SJCRH30 (cell line): ENCODE results near the gene GID8. TPM values are rescaled to one million over a fixed set of nuclear protein-coding genes. Genes with fewer than 3 reads are reported as not detected.
A peak's percentile ranks its signal among the peaks of the same experiment; 100 is the strongest.

Source experiments
- DNase-seq, 2 experiments: peaks; one replicate each; pipeline ENCODE4 v3.0.0-alpha.2; 2015 to 2020
- H3K27ac ChIP-seq: fragments of 250-450 bp; sonication (Bioruptor Pico); 2 replicates; pipeline ENCODE4 v1.5.1; 2020; ENCODE audit warnings: mild to moderate bottlenecking, moderate library complexity
- H3K27me3 ChIP-seq: fragments of 250-450 bp; sonication (Bioruptor Pico); 2 replicates; pipeline ENCODE4 v1.5.1; 2020; ENCODE audit warnings: mild to moderate bottlenecking, moderate library complexity
- H3K36me3 ChIP-seq: fragments of 250-450 bp; sonication (Bioruptor Pico); 2 replicates; pipeline ENCODE4 v1.5.1; 2020; ENCODE audit warnings: mild to moderate bottlenecking, moderate library complexity
- H3K4me1 ChIP-seq: fragments of 250-450 bp; sonication (Bioruptor Pico); 2 replicates; pipeline ENCODE4 v1.5.1; 2020; ENCODE audit warnings: mild to moderate bottlenecking, moderate library complexity
- H3K4me3 ChIP-seq: fragments of 250-450 bp; sonication (Bioruptor Pico); 2 replicates; pipeline ENCODE4 v1.5.1; 2020; ENCODE audit warnings: mild to moderate bottlenecking, moderate library complexity
- H3K9me3 ChIP-seq: fragments of 250-450 bp; sonication (Bioruptor Pico); replicated peaks from 2 replicates; pipeline ENCODE4 v1.5.1; 2020; ENCODE audit warnings: mild to moderate bottlenecking, moderate library complexity
- total RNA-seq: library from RNA; depleted of rRNA; stranded (reverse); fragments of >200 nt; shearing (Covaris generic); gene quantifications from 2 replicates; pipeline ENCODE4 v1.2.3, GENCODE V29; 2014

Gene GID8
- total RNA-seq, 1 experiment from 2014 or later: 109 TPM

GRCh38 chr20:62969179-62969760, 31.3 kb downstream of the GID8 start:
- no peaks in the 10 kb centered on the region for H3K9me3 ChIP-seq
- DNase-seq: no peak
- H3K36me3 ChIP-seq: no peaks in the 10 kb centered on the region
- H3K27me3 ChIP-seq: peaks cover 53% of the 10 kb centered on the region
- no peak overlapping the region for H3K4me3 ChIP-seq
- H3K27ac ChIP-seq: no peak overlapping the region
- H3K4me1 ChIP-seq: peaks cover 9% of the 10 kb centered on the region; the same call in 1 of the 2 replicates

DNA sequence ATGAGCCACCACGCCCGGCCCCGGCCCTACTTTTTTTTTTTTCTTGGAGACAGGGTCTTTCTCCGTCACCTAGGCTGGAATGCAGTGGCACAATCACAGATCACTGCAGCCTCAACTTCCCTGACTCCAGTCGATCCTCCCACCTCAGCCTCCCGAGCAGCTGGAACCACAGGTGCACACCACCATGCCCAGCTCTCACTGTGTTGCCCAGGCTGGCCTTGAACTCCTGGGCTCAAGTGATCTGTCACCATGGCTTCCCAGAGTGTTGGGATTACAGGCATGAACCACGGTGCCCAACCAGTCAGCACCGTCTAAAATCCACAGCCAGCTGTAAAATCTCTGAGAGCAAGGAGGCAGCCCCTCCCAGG, 32.0 kb downstream of the GID8 start:
- no peaks in the 10 kb centered on the region for H3K9me3 ChIP-seq
- H3K4me3 ChIP-seq: no peak overlapping the region
- H3K36me3 ChIP-seq: no peaks in the 10 kb centered on the region
- peaks cover 8% of the 10 kb centered on the region; the same call in 1 of the 2 replicates for H3K4me1 ChIP-seq
- H3K27me3 ChIP-seq: peaks cover 60% of the 10 kb centered on the region
- H3K27ac ChIP-seq: no peak overlapping the region
- DNase-seq: no peak

- no peak overlapping the region for H3K27ac ChIP-seq
- peaks cover 57% of the 10 kb centered on the region for H3K27me3 ChIP-seq
- H3K4me1 ChIP-seq: peaks cover 2% of the 10 kb centered on the region; the same call in 1 of the 2 replicates
- DNase-seq: no peak
- H3K4me3 ChIP-seq: no peak overlapping the region
- H3K36me3 ChIP-seq: no peaks in the 10 kb centered on the region
- no peaks in the 10 kb centered on the region for H3K9me3 ChIP-seq
These were observed 32.6 kb downstream of the GID8 start for GRCh38 chr20:62970307-62971210.

DNA sequence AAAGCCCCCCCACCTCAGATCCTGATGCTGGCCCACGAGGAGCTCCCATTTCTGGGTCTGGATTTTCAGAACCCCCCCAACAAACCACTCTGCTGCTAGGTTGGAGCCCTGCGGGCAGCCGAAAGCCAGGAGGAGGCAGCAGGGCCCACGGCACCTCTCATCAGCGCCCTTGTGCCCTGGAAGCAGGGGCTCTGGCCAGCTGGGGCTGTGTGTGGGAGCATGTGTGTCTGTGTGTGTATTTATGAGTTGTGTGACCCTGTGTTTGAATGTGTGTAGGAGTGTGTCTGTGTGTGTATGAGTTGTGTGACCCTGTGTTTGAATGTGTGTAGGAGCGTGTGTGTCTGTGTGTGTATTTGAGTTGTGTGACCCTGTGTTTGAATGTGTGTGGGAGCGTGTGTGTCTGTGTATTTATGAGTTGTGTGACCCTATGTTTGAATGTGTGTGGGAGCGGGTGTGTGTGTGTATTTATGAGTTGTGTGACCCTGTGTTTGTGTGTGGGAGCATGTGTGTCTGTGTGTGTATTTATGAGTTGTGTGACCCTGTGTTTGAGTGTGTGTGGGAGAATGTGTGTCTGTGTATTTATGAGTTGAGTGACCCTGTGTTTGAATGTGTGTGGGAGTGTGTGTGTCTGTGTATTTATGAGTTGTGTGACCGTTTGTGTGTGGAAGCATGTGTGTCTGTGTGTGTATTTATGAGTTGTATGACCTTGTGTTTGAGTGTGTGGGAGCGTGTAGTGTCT, 33.4 kb downstream of the GID8 start:
- no peaks in the 10 kb centered on the region for H3K36me3 ChIP-seq
- H3K4me1 ChIP-seq: no peaks in the 10 kb centered on the region
- H3K27me3 ChIP-seq: peaks cover 57% of the 10 kb centered on the region
- H3K9me3 ChIP-seq: no peaks in the 10 kb centered on the region
- DNase-seq: no peak
- no peak overlapping the region for H3K27ac ChIP-seq
- no peak overlapping the region for H3K4me3 ChIP-seq

DNA sequence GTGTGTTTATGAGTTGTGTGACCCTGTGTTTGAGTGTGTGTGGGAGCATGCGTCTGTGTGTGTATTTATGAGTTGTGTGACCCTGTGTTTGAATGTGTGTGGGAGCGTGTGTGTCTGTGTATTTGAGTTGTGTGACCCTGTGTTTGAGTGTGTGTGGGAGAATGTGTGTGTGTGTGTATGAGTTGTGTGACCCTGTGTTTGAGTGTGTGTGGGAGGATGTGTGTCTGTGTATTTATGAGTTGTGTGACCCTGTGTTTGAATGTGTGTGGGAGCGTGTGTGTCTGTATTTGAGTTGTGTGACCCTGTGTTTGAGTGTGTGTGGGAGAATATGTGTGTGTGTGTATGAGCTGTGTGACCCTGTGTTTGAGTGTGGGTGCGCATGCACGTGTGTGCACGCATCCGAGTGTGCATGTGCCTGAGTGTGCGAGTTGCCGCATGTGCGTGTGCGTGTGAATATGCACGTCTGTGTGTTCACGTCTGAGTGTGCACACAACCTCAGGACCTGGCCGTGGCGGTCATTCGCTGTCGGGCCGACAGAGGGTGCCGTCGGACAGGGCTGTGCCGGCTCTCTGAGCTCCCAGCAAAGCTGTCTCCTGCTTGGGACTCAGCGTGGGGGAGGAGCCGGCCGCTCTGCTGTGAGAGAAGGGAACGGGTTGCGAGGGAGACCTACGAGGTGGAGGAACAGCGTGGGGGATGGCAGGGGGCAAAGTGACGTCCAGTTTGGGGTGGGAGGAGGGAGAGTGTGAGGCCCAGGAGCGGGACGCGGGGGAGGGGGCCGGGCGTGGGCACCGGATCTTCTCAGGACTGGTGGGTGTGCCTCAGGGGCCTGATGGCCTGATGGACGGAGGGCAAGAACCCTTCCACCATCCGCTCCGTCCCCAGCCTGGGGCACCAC, 34.2 kb downstream of the GID8 start:
- no peak overlapping the region for H3K4me3 ChIP-seq
- peak; percentile 96 for DNase-seq
- peaks cover 55% of the 10 kb centered on the region for H3K27me3 ChIP-seq
- no peaks in the 10 kb centered on the region for H3K36me3 ChIP-seq
- H3K27ac ChIP-seq: no peak overlapping the region
- no peaks in the 10 kb centered on the region for H3K9me3 ChIP-seq
- H3K4me1 ChIP-seq: no peaks in the 10 kb centered on the region

- Histone ChIP-seq H3K27ac (no peak overlapping the region), H3K4me3 (no peak overlapping the region), H3K9me3 (no peaks in the 10 kb centered on the region), H3K27me3 (peaks cover 55% of the 10 kb centered on the region), H3K4me1 (no peaks in the 10 kb centered on the region), H3K36me3 (no peaks in the 10 kb centered on the region)
- DNase-seq: no peak
These were observed 35.1 kb downstream of the GID8 start for GRCh38 chr20:62972845-62973745.

DNA sequence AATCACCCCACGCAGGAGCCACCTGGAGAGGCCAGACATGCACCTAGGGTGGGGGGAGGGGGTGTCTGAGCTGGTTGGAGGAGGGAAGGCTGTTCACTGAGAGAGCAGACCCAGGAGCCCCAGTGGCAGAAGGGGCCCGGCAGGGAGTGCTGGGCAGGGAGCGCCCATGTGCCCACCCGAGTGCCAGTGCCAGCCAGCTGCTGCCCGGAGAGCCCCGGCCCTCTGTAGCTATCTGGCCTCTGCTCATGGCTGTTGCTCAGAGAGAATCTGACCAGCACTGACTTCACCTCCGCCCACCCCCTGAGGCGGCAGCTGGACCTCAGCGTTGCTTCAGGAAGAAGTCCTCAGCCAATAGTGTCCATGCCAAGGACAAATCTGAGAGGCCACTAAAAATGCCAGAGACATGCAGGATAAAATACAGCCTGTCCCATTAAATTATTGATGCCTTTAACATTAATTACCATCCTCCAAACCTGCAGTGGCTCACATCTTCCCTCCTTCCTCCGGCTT, 37.4 kb downstream of the GID8 start:
- Histone ChIP-seq H3K4me3 (no peak overlapping the region), H3K4me1 (peaks cover 11% of the 10 kb centered on the region), H3K9me3 (no peaks in the 10 kb centered on the region), H3K27ac (no peak overlapping the region), H3K27me3 (peaks cover 55% of the 10 kb centered on the region), H3K36me3 (no peaks in the 10 kb centered on the region)
- DNase-seq: no peak

DNA sequence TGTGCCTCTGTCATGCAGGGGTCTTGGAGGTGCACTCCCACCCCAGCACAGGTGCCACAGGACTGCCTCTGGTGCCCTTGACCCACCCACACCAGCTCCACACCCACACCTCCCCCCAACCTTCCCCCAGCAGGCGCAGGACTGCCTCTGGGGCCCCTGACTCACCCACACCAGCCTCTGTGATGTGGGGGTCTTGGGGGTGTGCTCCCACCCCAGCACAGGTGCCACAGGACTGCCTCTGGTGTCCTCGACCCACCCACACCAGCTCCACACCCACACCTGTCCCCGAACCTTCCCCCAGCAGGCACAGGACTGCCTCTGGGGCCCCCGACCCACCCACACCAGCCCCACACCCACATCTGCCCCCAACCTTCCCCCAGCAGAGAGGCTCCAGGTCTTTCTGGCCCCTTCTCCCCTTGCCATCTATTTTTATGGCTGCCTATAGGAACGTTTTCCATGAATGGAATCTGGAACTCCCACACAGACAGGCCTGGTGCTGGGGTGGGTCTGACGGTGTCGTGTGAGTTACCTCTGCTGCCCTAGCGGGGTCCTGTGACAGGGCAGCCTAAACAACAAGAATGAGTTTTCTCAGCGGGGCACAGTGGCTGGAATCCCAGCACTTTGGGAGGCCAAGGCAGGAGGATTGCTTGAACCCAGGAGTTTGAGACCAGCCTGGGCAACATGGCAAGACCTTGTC, 38.0 kb downstream of the GID8 start:
- H3K9me3 ChIP-seq: no peaks in the 10 kb centered on the region
- H3K27me3 ChIP-seq: peaks cover 55% of the 10 kb centered on the region
- H3K4me3 ChIP-seq: no peak overlapping the region
- no peaks in the 10 kb centered on the region for H3K36me3 ChIP-seq
- DNase-seq: no peak
- peaks cover 18% of the 10 kb centered on the region for H3K4me1 ChIP-seq
- no peak overlapping the region for H3K27ac ChIP-seq

DNA sequence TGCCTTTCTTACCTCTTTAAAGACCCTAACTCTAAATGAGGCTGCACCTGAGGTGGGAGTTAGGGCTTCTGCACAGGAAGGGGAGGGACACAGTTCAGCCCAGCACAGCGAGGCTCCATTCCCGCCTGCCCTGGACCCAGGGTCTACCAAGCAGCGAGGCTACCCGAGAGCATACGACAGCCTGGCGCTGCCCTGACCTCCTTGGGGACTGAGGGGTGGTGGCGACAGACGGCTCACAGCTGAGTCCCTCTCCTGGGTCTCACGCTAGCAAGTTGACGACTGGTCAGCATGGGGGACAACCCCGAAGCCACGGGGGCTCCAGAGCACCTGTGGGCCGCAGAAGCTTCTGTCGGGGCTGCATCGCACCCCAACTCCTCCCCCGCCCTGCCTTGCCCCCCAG, 38.9 kb downstream of the GID8 start:
- DNase-seq: no peak
- Histone ChIP-seq H3K27me3 (peaks cover 59% of the 10 kb centered on the region), H3K36me3 (no peaks in the 10 kb centered on the region), H3K4me1 (peaks cover 24% of the 10 kb centered on the region), H3K27ac (no peak overlapping the region), H3K9me3 (no peaks in the 10 kb centered on the region), H3K4me3 (no peak overlapping the region)

DNA sequence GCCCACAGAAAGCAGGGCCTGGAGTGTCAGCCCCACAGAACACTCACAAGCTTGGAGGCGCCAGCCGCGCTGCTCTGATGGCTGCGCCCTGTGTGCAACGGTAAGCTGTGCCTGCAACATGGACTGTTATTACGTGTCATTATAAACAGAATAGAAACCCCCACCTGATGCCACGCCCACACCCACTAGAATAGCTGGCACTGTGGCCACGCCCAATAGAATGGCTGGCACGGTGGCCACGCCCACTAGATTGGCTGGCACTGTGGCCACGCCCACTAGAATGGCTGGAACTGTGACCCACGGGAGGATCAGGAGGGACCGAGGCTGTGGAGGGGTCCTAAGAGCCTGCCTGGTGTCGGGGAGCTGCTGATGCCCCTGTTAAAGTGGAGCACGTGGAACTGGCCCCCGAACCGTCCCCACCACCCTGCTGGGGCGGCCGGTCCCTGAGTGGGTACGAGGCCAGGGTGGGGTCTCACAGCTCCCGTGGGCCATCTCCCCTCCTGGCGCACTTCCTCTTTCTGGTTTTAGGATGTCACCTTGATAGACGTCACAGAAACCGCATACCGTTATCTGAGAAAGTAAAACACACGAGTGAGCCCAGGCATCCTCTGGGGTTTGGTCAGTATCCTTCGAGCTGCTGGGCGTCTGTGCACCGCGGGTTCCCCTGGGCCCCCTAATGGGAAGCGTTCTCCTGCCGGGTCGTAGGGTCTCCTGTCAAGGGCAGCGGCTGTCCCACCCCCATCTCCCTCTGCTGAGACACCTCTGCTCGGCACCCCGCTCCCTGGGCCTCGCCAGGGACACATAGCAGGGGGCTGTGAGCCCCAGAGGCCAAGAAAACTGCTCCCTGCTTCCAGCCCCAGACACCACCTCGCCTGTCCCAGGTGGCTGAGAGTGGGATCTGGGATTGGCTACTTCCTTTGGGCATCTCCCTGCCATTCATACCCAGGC, 39.9 kb downstream of the GID8 start:
- DNase-seq: no peak
- peaks cover 61% of the 10 kb centered on the region for H3K27me3 ChIP-seq
- H3K9me3 ChIP-seq: no peaks in the 10 kb centered on the region
- peaks cover 30% of the 10 kb centered on the region for H3K4me1 ChIP-seq
- no peak overlapping the region for H3K4me3 ChIP-seq
- H3K27ac ChIP-seq: no peak overlapping the region
- H3K36me3 ChIP-seq: no peaks in the 10 kb centered on the region

DNA sequence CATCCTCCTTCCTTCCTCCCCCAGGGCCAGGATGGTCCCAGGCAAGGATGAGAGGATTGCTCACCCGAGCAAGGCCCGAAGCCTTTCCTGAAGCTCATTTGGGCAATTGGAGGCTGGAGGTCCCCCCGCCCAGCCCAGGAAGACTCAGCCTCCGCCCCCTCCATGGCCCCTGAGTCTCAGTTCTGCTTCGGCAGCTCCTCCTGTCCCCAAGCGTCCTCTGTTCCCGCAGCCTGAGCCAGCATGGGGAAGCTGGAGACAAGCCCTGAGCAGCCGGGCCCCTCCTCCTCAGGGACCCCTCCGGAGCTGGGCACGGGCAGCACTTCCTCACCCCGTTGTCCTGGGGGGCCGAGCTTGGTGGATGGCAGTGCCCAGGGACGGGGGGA, 40.6 kb downstream of the GID8 start:
- no peak overlapping the region for H3K27ac ChIP-seq
- no peak overlapping the region for H3K4me3 ChIP-seq
- DNase-seq: no peak
- no peaks in the 10 kb centered on the region for H3K36me3 ChIP-seq
- peaks cover 30% of the 10 kb centered on the region for H3K4me1 ChIP-seq
- no peaks in the 10 kb centered on the region for H3K9me3 ChIP-seq
- peaks cover 61% of the 10 kb centered on the region for H3K27me3 ChIP-seq

- no peak overlapping the region for H3K4me3 ChIP-seq
- H3K36me3 ChIP-seq: no peaks in the 10 kb centered on the region
- peaks cover 59% of the 10 kb centered on the region for H3K27me3 ChIP-seq
- H3K27ac ChIP-seq: no peak overlapping the region
- no peak for DNase-seq
- no peaks in the 10 kb centered on the region for H3K9me3 ChIP-seq
- peaks cover 35% of the 10 kb centered on the region for H3K4me1 ChIP-seq
These were observed 41.4 kb downstream of the GID8 start for GRCh38 chr20:62979310-62979709.
